SHP77 (cell line): ENCODE results near the gene SMIM44.
A peak's percentile ranks its signal among the peaks of the same experiment; 100 is the strongest.

Experiments
- DNase-seq, 2 experiments: peaks; one replicate each; lab custom pipeline; 2025; lab: John Stamatoyannopoulos, UW

The SMIM44 gene

DNA sequence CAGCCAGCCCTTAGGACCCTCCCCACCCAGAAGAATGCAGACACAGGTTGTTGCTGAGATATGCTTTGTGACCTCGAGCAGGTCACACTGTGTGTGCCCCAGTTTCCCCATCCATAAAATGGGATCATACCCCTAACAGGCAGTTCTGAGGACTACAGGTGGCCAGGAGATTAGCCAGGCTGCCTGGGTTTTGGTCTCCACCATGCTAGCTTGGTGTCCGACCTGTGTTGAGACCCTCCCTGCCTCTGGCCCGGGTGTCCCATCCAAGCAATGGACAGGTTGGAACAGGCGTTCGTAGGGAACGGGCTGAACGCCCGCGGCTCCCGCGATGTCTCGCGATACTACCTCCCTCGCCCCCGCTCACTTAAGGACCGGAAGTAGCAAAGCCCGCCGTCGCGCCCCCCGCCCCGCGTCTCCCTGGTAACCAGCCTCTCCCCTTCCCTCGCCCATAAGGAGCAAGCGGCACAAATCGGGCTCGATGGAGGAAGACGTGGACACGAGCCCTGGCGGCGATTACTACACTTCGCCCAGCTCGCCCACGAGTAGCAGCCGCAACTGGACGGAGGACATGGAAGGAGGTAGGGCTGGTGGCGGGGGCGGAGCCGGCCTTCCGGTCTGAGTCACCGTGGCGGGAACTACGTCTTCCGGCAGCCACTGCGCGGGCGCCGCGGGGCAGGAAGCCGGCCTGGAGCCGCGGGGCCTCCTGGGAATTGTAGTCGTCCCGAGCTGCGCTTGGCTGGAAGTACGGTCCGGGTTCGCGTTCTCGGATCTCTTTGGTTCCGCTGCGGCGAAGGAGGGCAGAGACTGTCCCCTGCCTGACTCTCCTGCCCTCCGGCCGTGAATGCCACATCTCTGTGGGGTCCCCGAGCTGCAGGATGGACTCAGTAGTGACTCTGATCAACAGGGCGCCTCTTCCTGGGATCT is 48.3 kb downstream of the SMIM44 start:
- peak; percentile 86 to 93 for DNase-seq

GRCh38 chr19:3433805-3434540 is 49.3 kb downstream of the SMIM44 start:
- DNase-seq: no peak

DNA sequence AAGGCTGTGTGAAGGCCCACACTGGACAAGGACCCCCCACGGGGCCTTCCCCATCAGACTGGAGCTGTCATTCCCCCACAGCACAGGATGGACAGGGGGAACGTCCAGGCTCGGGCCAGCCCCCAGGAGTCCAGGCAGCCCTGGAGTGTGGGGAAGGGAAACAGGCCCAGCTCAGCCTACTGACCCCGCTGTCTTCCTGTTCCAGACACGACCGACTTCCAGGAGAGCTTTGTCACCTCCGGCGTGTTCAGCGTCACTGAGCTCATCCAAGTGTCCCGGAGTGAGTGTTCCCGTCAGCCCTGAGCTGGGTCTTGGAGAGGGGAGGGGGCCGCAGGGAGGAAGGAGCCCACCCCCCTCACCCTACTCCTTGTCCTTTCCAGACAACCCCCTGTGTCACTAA is 49.9 kb downstream of the SMIM44 start:
- no peak for DNase-seq
